ENCODE data around the gene TSPOAP1.

TSPOAP1 gene

DNA sequence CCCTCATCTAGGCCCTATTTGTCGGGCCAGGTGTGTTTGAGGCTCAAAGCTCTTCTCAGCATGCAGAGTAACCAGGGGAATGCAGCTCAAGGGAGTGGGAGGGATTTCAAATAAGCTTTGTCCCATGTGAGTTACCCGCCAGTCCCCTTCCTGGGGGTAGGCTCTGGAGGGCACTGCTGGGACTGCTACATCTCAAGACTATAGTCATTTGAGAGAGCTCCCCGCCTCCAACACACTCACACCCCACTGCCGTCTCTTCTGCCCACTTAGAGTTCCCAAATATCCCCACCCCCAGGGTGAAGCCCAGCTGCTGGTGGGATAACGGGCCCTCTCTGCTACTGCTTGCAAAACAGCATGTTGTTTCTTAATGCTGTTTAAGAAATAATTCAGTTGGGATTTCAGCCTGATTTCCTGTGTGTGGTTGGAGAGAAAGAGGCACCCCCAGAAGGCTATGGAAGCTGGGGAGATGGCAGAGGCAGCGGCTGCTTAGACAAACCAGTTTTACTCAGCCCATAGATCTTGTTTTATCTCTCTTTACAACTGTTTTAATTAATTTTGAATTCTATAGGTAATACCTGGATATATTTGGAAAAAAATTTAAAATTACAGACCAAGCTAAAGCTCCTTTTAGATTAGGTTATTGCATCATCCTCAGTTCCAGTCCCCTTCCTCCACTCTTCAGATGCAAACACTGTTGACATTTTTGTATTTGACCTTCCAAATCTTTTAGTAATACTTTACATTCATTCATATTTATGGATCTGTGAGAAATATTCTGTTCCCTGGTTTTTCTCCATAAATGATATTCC is 43.8 kb downstream of the TSPOAP1 start:
- ATAC-seq: no peak
- TF ChIP-seq SNAI2 (CRISPR knock-in tag; IDR thresholded peaks at IDR 0.05): no peak
- TF ChIP-seq PPARA (CRISPR knock-in tag; IDR thresholded peaks at IDR 0.05; ENCODE audit: borderline replicate concordance): no peak
- no peak for TF ChIP-seq TCF4 (CRISPR knock-in tag; IDR thresholded peaks at IDR 0.05; ENCODE audit: borderline replicate concordance)
- TF ChIP-seq ZFP3 (CRISPR knock-in tag; IDR thresholded peaks at IDR 0.05): no peak
- no peak for TF ChIP-seq ESRRG (CRISPR knock-in tag; IDR thresholded peaks at IDR 0.05)
- no peak for TF ChIP-seq ARNTL (CRISPR knock-in tag; IDR thresholded peaks at IDR 0.05; ENCODE audit: borderline replicate concordance, low read depth)
- no peak for TF ChIP-seq POU6F1 (CRISPR knock-in tag; IDR thresholded peaks at IDR 0.05; ENCODE audit: borderline replicate concordance, low read depth)
- TF ChIP-seq BACH2 (CRISPR knock-in tag; IDR thresholded peaks at IDR 0.05; ENCODE audit: borderline replicate concordance): no peak
- TF ChIP-seq ISL1 (CRISPR knock-in tag; IDR thresholded peaks at IDR 0.05): no peak
- TF ChIP-seq ZNF70 (CRISPR knock-in tag; IDR thresholded peaks at IDR 0.05): no peak
- TF ChIP-seq CREB5 (CRISPR knock-in tag; IDR thresholded peaks at IDR 0.05; ENCODE audit: low read depth): no peak
- TF ChIP-seq TSHZ2 (CRISPR knock-in tag; IDR thresholded peaks at IDR 0.05): no peak
- TF ChIP-seq OSR1 (CRISPR knock-in tag; IDR thresholded peaks at IDR 0.05): no peak
- no peak for TF ChIP-seq ZNF565 (CRISPR knock-in tag; conservative IDR thresholded peaks at IDR 0.05; ENCODE audit: low read depth)
- no peak for TF ChIP-seq RARB (CRISPR knock-in tag; IDR thresholded peaks at IDR 0.05)
- no peak for TF ChIP-seq ZFP30 (CRISPR knock-in tag; IDR thresholded peaks at IDR 0.05)
- no peak for TF ChIP-seq ZNF8 (CRISPR knock-in tag; IDR thresholded peaks at IDR 0.05)

DNA sequence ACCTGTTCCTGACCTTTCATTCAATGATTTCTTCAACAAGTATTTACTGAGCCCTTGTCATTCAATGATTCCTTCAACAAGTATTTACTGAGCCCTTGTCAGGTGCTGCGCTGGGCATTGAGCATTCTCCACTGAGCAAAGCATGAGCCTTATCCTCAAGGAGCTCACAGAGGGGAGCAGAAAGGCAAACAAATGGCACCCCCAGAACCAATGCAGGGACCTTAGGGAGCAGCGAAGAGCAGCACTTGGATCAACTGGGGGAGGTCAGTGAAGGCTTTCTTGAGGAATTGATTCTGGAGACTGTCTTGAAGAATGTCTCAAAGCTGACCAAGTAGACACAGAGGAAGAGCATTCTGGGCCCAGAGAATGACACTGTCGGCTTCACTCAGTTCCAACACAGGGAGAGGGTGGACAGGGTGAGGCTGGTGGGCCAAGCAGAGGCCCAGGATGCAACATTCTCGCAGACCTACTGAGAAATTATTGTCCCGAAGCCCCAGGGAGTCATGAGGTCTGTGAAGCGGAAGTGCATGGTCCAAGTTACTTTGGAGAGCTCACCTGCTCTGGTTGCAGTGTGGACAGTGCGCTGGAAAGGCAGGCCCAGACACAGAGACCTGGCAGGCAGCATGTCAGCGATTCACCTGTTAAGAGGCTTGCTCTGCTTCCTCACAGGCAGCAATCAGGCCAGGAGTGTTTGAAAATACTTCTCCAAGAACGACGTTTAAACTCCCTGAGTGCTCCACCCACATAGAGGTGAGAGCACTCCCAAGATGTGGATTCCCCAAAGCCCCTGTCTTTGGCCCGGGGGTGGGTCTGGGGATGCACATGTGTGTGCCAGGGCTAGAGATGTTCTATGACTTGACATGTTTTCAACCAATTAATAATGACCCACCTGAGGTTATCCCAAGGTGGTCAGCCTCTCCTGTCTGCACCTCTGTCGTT is 44.7 kb downstream of the TSPOAP1 start:
- ATAC-seq: no peak
- TF ChIP-seq TOX (CRISPR knock-in tag; IDR thresholded peaks at IDR 0.05; ENCODE audit: borderline replicate concordance) (no peak), PPARA (CRISPR knock-in tag; IDR thresholded peaks at IDR 0.05; ENCODE audit: borderline replicate concordance) (no peak), ARNTL (CRISPR knock-in tag; IDR thresholded peaks at IDR 0.05; ENCODE audit: borderline replicate concordance, low read depth) (no peak), TCF4 (CRISPR knock-in tag; IDR thresholded peaks at IDR 0.05; ENCODE audit: borderline replicate concordance) (no peak), PATZ1 (CRISPR knock-in tag; IDR thresholded peaks at IDR 0.05; ENCODE audit: borderline replicate concordance) (no peak), CSDC2 (CRISPR knock-in tag; IDR thresholded peaks at IDR 0.05) (no peak), ESRRG (CRISPR knock-in tag; IDR thresholded peaks at IDR 0.05) (no peak), ZNF8 (CRISPR knock-in tag; IDR thresholded peaks at IDR 0.05) (no peak), GLIS3 (CRISPR knock-in tag; IDR thresholded peaks at IDR 0.05) (no peak), RARB (CRISPR knock-in tag; IDR thresholded peaks at IDR 0.05) (no peak), ZFP30 (CRISPR knock-in tag; IDR thresholded peaks at IDR 0.05) (no peak), POU6F1 (CRISPR knock-in tag; IDR thresholded peaks at IDR 0.05; ENCODE audit: borderline replicate concordance, low read depth) (no peak), CREB5 (CRISPR knock-in tag; IDR thresholded peaks at IDR 0.05; ENCODE audit: low read depth) (no peak), ZC3H10 (CRISPR knock-in tag; IDR thresholded peaks at IDR 0.05) (no peak), OSR1 (CRISPR knock-in tag; IDR thresholded peaks at IDR 0.05) (no peak), SNAI2 (CRISPR knock-in tag; IDR thresholded peaks at IDR 0.05) (no peak)
- TF ChIP-seq, protein P1, sequence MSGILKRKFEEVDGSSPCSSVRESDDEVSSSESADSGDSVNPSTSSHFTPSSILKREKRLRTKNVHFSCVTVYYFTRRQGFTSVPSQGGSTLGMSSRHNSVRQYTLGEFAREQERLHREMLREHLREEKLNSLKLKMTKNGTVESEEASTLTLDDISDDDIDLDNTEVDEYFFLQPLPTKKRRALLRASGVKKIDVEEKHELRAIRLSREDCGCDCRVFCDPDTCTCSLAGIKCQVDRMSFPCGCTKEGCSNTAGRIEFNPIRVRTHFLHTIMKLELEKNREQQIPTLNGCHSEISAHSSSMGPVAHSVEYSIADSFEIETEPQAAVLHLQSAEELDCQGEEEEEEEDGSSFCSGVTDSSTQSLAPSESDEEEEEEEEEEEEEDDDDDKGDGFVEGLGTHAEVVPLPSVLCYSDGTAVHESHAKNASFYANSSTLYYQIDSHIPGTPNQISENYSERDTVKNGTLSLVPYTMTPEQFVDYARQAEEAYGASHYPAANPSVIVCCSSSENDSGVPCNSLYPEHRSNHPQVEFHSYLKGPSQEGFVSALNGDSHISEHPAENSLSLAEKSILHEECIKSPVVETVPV (CRISPR knock-in tag; IDR thresholded peaks at IDR 0.05): no peak
